ENCODE results near the gene SATB2. TPM values are rescaled to one million over a fixed set of nuclear protein-coding genes. Genes with fewer than 3 reads are reported as not detected.

SATB2 gene
- total RNA-seq, 1 experiment from 2014 or later, result 13.8 TPM

- no peak overlapping the region for H2AFZ ChIP-seq (ENCODE audit: low read depth, low read length, poor library complexity, severe bottlenecking)
- no peaks in the 10 kb centered on the region for H3K9me3 ChIP-seq (ENCODE audit: control insufficient read depth in 1 of 2, insufficient read depth in 1 of 2, low read depth in 1 of 2, low read length in 2 of 2)
- no peak overlapping the region for H3K4me3 ChIP-seq (replicated peaks in 1 of 2; ENCODE audit: low read depth in 1 of 2, low read length in 2 of 2)
- peaks cover 0 to 10% of the 10 kb centered on the region in 2 experiments; a peak in 1 of 4 replicates for H3K36me3 ChIP-seq (ENCODE audit: control insufficient read depth in 1 of 2, insufficient read depth in 2 of 2, low read length in 2 of 2)
- TF ChIP-seq ZFX (IDR thresholded peaks at IDR 0.05) (no peak), REST (IDR thresholded peaks at IDR 0.05; ENCODE audit: low read depth) (no peak), ELF1 (IDR thresholded peaks at IDR 0.05; ENCODE audit: borderline replicate concordance, low read depth) (no peak), ZNF274 (IDR thresholded peaks at IDR 0.05; ENCODE audit: low read depth, low read length) (no peak), TCF7L2 (IDR thresholded peaks at IDR 0.05; ENCODE audit: borderline replicate concordance, extremely low read depth, insufficient read depth, insufficient read length) (no peak), ATF3 (IDR thresholded peaks at IDR 0.05) (no peak), SRF (IDR thresholded peaks at IDR 0.05; ENCODE audit: low read depth) (no peak)
- H3K9me2 ChIP-seq (ENCODE audit: insufficient read depth), result no peaks in the 10 kb centered on the region
- H3K27ac ChIP-seq (ENCODE audit: low read depth, low read length), result no peak overlapping the region
- no peak overlapping the region for H3K4me2 ChIP-seq (ENCODE audit: low read length)
- intact Hi-C loops (cut with micrococcal nuclease), result loop anchor here (2.0 kb wide), 1 partner anchor 66 kb away; no protein-coding TSS in a partner anchor
- no TSS peak for BruUV-seq (replicated peaks)
- no peaks in the 10 kb centered on the region for H3K27me3 ChIP-seq (ENCODE audit: insufficient read depth, low read length)
- ChIA-PET CTCF (no interaction called here), POLR2A (no interaction called here), RAD21 (ENCODE audit: low non-redundant PET in 1 of 2, low total read pairs in 2 of 2, uncharacterized antibody in 2 of 2, unreplicated experiment in 2 of 2) (no interaction called here)
- DNase-seq (ENCODE audit: low read depth, low spot score) (no peak), ATAC-seq (no peak)
- H3K79me2 ChIP-seq (ENCODE audit: insufficient read depth, low read length), result no peaks in the 10 kb centered on the region
- no peaks in the 10 kb centered on the region for H4K20me1 ChIP-seq (ENCODE audit: insufficient read depth)
- peaks cover 0 to 3% of the 10 kb centered on the region in 2 experiments; a peak in 2 of 4 replicates for H3K4me1 ChIP-seq (ENCODE audit: control insufficient read depth in 1 of 2, insufficient read depth in 2 of 2, low read length in 2 of 2)
- no peak overlapping the region for H3K9ac ChIP-seq (ENCODE audit: low read length)
Measured at GRCh38 chr2:199378948-199379650, 78.6 kb downstream of the SATB2 start.

Measured in HCT116 (cell line).